Measurements from ENCODE around the gene JDP2. TPM values are rescaled to one million over a fixed set of nuclear protein-coding genes. Genes with fewer than 3 reads are reported as not detected.

JDP2 gene
- total and polyA plus RNA-seq, 2 of the 4 experiments (the other 2 are of a cell fraction): 35.7 to 38.4 TPM

GRCh38 chr14:75452324-75452723 is 24.5 kb downstream of the JDP2 start:
- peaks cover 37% of the 10 kb centered on the region for H3K36me3 ChIP-seq (ENCODE audit: control insufficient read depth, insufficient read depth, low read length)
- H4K91ac ChIP-seq (ENCODE audit: insufficient read depth, low read depth, low read length): peak overlapping the region; percentile 91
- H2BK20ac ChIP-seq (ENCODE audit: low read depth, low read length): peak overlapping the region; percentile 61
- H2AK9ac ChIP-seq (replicated peaks; ENCODE audit: low read depth, low read length, poor library complexity): peak overlapping the region; percentile 91
- H2AFZ ChIP-seq (replicated peaks; ENCODE audit: low read length, poor library complexity): peak overlapping the region; percentile 89
- no peaks in the 10 kb centered on the region for H3K9me3 ChIP-seq (ENCODE audit: control insufficient read depth, insufficient read depth, low read length)
- H2BK15ac ChIP-seq (ENCODE audit: low read depth, low read length): 0 out of 3 replicates have a peak overlapping the region, but pooled peaks have one; percentile 46
- peak overlapping the region; percentile 87 for H3K14ac ChIP-seq (replicated peaks; ENCODE audit: low read depth, low read length)
- H2BK5ac ChIP-seq (ENCODE audit: low read depth, low read length, poor library complexity, severe bottlenecking): peak overlapping the region; percentile 95
- no peaks in the 10 kb centered on the region for H3K27me3 ChIP-seq (ENCODE audit: control insufficient read depth, insufficient read depth, low read length)
- POLR2A ChIA-PET (ENCODE audit: unreplicated experiment): no interaction called here
- no TSS peak for BruUV-seq (replicated peaks)
- dilution Hi-C loops (cut with HindIII; ENCODE audit: low sequenced_read_pairs, unreplicated experiment) (no loop called here), in situ Hi-C loops (cut with MboI; ENCODE audit: low sequenced_read_pairs) (no loop called here), intact Hi-C loops (cut with micrococcal nuclease) (no loop called here)
- peak overlapping the region; percentile 45; the same call in 1 of the 2 replicates for H4K5ac ChIP-seq (ENCODE audit: low read depth, low read length)
- peak overlapping the region; percentile 89 for H2AK5ac ChIP-seq (ENCODE audit: low read depth, low read length)
- peak overlapping the region; percentile 79 for H3K27ac ChIP-seq (ENCODE audit: insufficient read depth, low read length)
- ATAC-seq (ENCODE audit: low read depth): no peak
- peak overlapping the region; percentile 81 for H2BK120ac ChIP-seq (ENCODE audit: low read depth, low read length)
- H3K4me2 ChIP-seq (ENCODE audit: low read depth, low read length): peak overlapping the region; percentile 28; the same call in 1 of the 2 replicates
- peak overlapping the region; percentile 88 for H3K23ac ChIP-seq (ENCODE audit: low read depth, low read length)
- H3K4me1 ChIP-seq (ENCODE audit: control insufficient read depth, insufficient read depth, low read length): peaks cover 68% of the 10 kb centered on the region
- peak overlapping the region; percentile 77 for H3K56ac ChIP-seq (ENCODE audit: extremely low read depth, insufficient read depth, low read length)
- H3K9me1 ChIP-seq (ENCODE audit: insufficient read depth, low read length): peaks cover 64% of the 10 kb centered on the region
- H3K18ac ChIP-seq (ENCODE audit: low read depth, low read length): peak overlapping the region; percentile 71
- TF ChIP-seq RAD21 (IDR thresholded peaks at IDR 0.05; ENCODE audit: low read length) (no peak), NFE2L2 (IDR thresholded peaks at IDR 0.05; ENCODE audit: low read depth, low read length) (no peak), CHD1 (IDR thresholded peaks at IDR 0.05; ENCODE audit: low read depth, low read length) (no peak), MXI1 (IDR thresholded peaks at IDR 0.05; ENCODE audit: borderline replicate concordance, low read depth, low read length) (no peak), RFX5 (IDR thresholded peaks at IDR 0.05; ENCODE audit: low read depth, low read length) (no peak), MAZ (IDR thresholded peaks at IDR 0.05; ENCODE audit: borderline replicate concordance, low read depth, low read length) (no peak), CEBPB (IDR thresholded peaks at IDR 0.05; ENCODE audit: low read depth, low read length) (no peak), POLR2A (IDR thresholded peaks at IDR 0.05; ENCODE audit: low read depth, low read length) (no peak), MAFK (IDR thresholded peaks at IDR 0.05; ENCODE audit: low read depth, low read length) (no peak), CTCF (conservative IDR thresholded peaks at IDR 0.05; ENCODE audit: low read depth, low read length) (no peak), FOS (IDR thresholded peaks at IDR 0.05; ENCODE audit: low read depth, low read length) (no peak), RCOR1 (IDR thresholded peaks at IDR 0.05; ENCODE audit: insufficient replicate concordance, low read length) (no peak), SMC3 (IDR thresholded peaks at IDR 0.05; ENCODE audit: low read depth, low read length) (no peak), BHLHE40 (IDR thresholded peaks at IDR 0.05; ENCODE audit: low read depth, low read length) (no peak)
- TF ChIP-seq, protein P1, sequence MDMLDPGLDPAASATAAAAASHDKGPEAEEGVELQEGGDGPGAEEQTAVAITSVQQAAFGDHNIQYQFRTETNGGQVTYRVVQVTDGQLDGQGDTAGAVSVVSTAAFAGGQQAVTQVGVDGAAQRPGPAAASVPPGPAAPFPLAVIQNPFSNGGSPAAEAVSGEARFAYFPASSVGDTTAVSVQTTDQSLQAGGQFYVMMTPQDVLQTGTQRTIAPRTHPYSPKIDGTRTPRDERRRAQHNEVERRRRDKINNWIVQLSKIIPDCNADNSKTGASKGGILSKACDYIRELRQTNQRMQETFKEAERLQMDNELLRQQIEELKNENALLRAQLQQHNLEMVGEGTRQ (IDR thresholded peaks at IDR 0.05; ENCODE audit: low read depth, low read length): no peak
- TF ChIP-seq, protein P2, sequence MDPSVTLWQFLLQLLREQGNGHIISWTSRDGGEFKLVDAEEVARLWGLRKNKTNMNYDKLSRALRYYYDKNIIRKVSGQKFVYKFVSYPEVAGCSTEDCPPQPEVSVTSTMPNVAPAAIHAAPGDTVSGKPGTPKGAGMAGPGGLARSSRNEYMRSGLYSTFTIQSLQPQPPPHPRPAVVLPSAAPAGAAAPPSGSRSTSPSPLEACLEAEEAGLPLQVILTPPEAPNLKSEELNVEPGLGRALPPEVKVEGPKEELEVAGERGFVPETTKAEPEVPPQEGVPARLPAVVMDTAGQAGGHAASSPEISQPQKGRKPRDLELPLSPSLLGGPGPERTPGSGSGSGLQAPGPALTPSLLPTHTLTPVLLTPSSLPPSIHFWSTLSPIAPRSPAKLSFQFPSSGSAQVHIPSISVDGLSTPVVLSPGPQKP (IDR thresholded peaks at IDR 0.05; ENCODE audit: borderline replicate concordance, low read depth, low read length): no peak
- 7% methylated on average over 3 of the region's 4 CpGs; no CpG with 5 or more reads in 1 of the 2 experiments for WGBS, 2 experiments (ENCODE audit: extremely low coverage in 2 of 2, insufficient read length in 1 of 2)
- H4K8ac ChIP-seq (ENCODE audit: low read depth in 2 of 2, low read length in 2 of 2): peak overlapping the region; percentile 54 to 91
- no peak overlapping the region for H3K4me3 ChIP-seq (ENCODE audit: insufficient read depth, low read depth, low read length)
- peak overlapping the region; percentile 90 for H3K4ac ChIP-seq (ENCODE audit: low read depth, low read length)
- CTCF ChIA-PET: no interaction called here
- peaks cover 93% of the 10 kb centered on the region for H4K20me1 ChIP-seq (ENCODE audit: insufficient read depth, low read length)
- DNase-seq: no peak
- peak overlapping the region; percentile 11 for H3K9ac ChIP-seq (ENCODE audit: low read depth, low read length)
- H3K79me1 ChIP-seq (ENCODE audit: low read depth in 1 of 2, low read length in 2 of 2): peaks cover 55 to 90% of the 10 kb centered on the region in 2 experiments
